Vagina (tissue), 2 donors: ENCODE data around the gene ATPAF1. TPM values are rescaled to one million over a fixed set of nuclear protein-coding genes. Genes with fewer than 3 reads are reported as not detected.

Source experiments
- DNase-seq, 2 donors: peaks; one replicate each; pipeline ENCODE4 v3.0.0-alpha.2; 2017; ENCODE audit errors: extremely low spot score in 2 of 2
- H3K27ac ChIP-seq: fragments of 200-600 bp; sonication (generic); one replicate; pipeline ENCODE4 v1.5.1; 2019
- H3K27me3 ChIP-seq: fragments of 200-600 bp; sonication (generic); one replicate; pipeline ENCODE4 v1.5.1; 2019
- H3K36me3 ChIP-seq, 2 donors: fragments of 200-600 bp; sonication (generic); one replicate each; pipeline ENCODE4 v1.5.1; 2017 to 2019
- H3K4me1 ChIP-seq: fragments of 200-600 bp; sonication (generic); one replicate; pipeline ENCODE4 v1.5.1; 2019
- H3K4me3 ChIP-seq, 2 donors: fragments of 200-600 bp; sonication (generic); 1 replicate in 1 of 2; 2 replicates in 1 of 2; pipeline ENCODE4 v1.5.1; 2016 to 2019
- H3K9me3 ChIP-seq: fragments of 200-600 bp; sonication (generic); one replicate; pipeline ENCODE4 v1.5.1; 2019
- CTCF ChIP-seq, 3 experiments: fragments of 450-650 bp in 2 of 3; fragments of 200-600 bp in 1 of 3; sonication (generic) in 1 of 3; IDR thresholded peaks; one replicate each; pipeline ENCODE4 v1.5.1; 2017 to 2019; ENCODE audit warnings: antibody characterized with exemption in 3 of 3, mild to moderate bottlenecking in 2 of 3, moderate library complexity in 2 of 3
- POLR2A ChIP-seq, 2 donors: fragments of 450-650 bp; IDR thresholded peaks; one replicate each; pipeline ENCODE4 v1.6.1; 2017; ENCODE audit warnings: antibody characterized with exemption in 2 of 2, mild to moderate bottlenecking in 2 of 2, moderate library complexity in 2 of 2
- POLR2AphosphoS5 ChIP-seq, 2 donors: sonication (generic); formaldehyde crosslinking; IDR thresholded peaks; one replicate each; pipeline ENCODE4 v1.9.0; 2017; ENCODE audit warnings: antibody characterized with exemption in 2 of 2, mild to moderate bottlenecking in 2 of 2, low read depth in 1 of 2; ENCODE audit not compliant: insufficient read depth in 1 of 2
- intact Hi-C: fragments of 100-400 bp; cut with DNase I; formaldehyde crosslinking; loops from one replicate; pipeline ENCODE4 v1.15.1; 2023
- total RNA-seq: library from RNA; depleted of rRNA; stranded (reverse); fragments of >200 nt; gene quantifications from one replicate; pipeline ENCODE4 v1.2.3, GENCODE V29; 2016

Gene ATPAF1
- total RNA-seq, 1 donor from 2014 or later: 37.1 TPM

DNA sequence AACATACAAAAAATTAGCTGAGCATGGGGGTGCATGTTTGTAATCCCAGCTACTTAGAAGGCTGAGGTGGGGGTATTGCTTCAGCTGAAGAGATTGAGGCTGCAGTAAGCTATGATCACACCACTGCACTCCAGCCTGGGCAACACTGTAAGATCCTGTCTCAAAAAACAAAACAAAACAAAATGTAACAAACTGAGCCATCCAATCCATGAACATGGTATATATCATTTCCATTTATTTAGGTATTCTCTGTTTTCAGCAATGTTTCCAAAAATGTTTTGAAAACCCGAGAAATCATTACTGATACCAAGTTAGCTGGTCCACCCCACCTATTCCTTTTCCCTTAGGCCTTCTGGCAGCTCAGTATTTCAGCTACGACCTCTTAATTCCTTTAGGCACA is 18.4 kb downstream of the ATPAF1 start:
- no peak for DNase-seq
- Histone ChIP-seq H3K9me3 (no peaks in the 10 kb centered on the region), H3K27me3 (no peaks in the 10 kb centered on the region), H3K4me1 (no peaks in the 10 kb centered on the region), H3K4me3 (no peak overlapping the region), H3K27ac (no peak overlapping the region), H3K36me3 (peaks cover 0 to 30% of the 10 kb centered on the region in 2 donors)
- intact Hi-C loops: no loop called here
- TF ChIP-seq POLR2AphosphoS5 (IDR thresholded peaks at IDR 0.05; ENCODE audit: insufficient read depth in 1 of 2, low read depth in 1 of 2) (no peak), POLR2A (IDR thresholded peaks at IDR 0.05) (no peak), CTCF (IDR thresholded peaks at IDR 0.05) (no peak)

- Histone ChIP-seq H3K27ac (no peak overlapping the region), H3K4me1 (peaks cover 11% of the 10 kb centered on the region), H3K27me3 (no peaks in the 10 kb centered on the region), H3K36me3 (peaks cover 0 to 27% of the 10 kb centered on the region in 2 donors), H3K9me3 (no peaks in the 10 kb centered on the region), H3K4me3 (no peak overlapping the region)
- DNase-seq: no peak
- no peak for TF ChIP-seq POLR2AphosphoS5 (IDR thresholded peaks at IDR 0.05; ENCODE audit: insufficient read depth in 1 of 2, low read depth in 1 of 2)
- TF ChIP-seq CTCF (IDR thresholded peaks at IDR 0.05): no peak
- TF ChIP-seq POLR2A (IDR thresholded peaks at IDR 0.05): no peak
- intact Hi-C loops: no loop called here
Observed at GRCh38 chr1:46647611-46648010, 20.6 kb downstream of the ATPAF1 start.

GRCh38 chr1:46646844-46647243 is 21.3 kb downstream of the ATPAF1 start:
- Histone ChIP-seq H3K4me3 (no peak overlapping the region), H3K36me3 (peaks cover 0 to 31% of the 10 kb centered on the region in 2 donors), H3K27me3 (no peaks in the 10 kb centered on the region), H3K9me3 (no peaks in the 10 kb centered on the region), H3K27ac (no peak overlapping the region), H3K4me1 (peaks cover 11% of the 10 kb centered on the region)
- no peak for DNase-seq
- intact Hi-C loops: no loop called here
- TF ChIP-seq POLR2A (IDR thresholded peaks at IDR 0.05) (no peak), POLR2AphosphoS5 (IDR thresholded peaks at IDR 0.05; ENCODE audit: insufficient read depth in 1 of 2, low read depth in 1 of 2) (no peak), CTCF (IDR thresholded peaks at IDR 0.05) (no peak)

DNA sequence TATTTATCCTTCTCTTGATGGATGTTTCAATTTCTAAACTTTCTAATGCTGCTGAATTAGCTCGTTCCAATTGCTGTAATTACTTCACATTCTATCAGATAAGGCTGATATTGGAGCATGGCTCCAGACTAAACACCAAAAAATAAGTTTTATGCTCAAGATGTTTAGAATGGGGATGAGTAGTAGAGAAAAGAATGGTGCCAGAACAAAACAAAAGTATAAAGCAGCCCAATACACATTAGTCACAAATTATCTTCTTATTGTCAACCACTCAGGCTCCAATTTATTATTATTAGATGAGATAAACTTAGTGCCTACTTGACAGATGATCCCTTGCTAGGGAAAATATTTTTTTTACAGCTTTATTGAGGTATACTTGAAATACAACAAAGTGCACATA is 21.8 kb downstream of the ATPAF1 start:
- TF ChIP-seq CTCF (IDR thresholded peaks at IDR 0.05) (no peak), POLR2A (IDR thresholded peaks at IDR 0.05) (no peak), POLR2AphosphoS5 (IDR thresholded peaks at IDR 0.05; ENCODE audit: insufficient read depth in 1 of 2, low read depth in 1 of 2) (no peak)
- no peak overlapping the region for H3K27ac ChIP-seq
- H3K27me3 ChIP-seq: no peaks in the 10 kb centered on the region
- H3K36me3 ChIP-seq: peaks cover 0 to 31% of the 10 kb centered on the region in 2 donors
- intact Hi-C loops: no loop called here
- H3K4me1 ChIP-seq: peaks cover 11% of the 10 kb centered on the region
- no peak for DNase-seq
- no peak overlapping the region for H3K4me3 ChIP-seq
- no peaks in the 10 kb centered on the region for H3K9me3 ChIP-seq

DNA sequence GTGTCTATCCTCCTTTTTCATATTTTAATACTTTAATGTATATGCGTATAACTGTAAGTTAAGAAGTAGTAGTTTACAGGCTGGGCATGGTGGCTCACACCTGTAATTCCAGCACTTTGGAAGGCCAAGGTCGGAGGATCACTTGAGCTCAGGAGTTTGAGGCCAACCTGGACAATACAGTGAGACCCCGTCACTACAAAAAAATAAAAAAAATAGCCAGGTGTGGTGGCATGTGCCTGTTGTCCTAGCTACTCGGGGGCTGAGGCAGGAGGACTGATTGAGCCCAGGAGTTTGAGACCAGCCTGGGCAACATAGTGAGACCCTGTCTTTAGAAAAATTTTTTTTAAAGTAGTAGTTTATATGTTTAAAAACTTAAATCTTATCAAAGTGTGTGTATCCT is 22.3 kb downstream of the ATPAF1 start:
- Histone ChIP-seq H3K9me3 (no peaks in the 10 kb centered on the region), H3K27me3 (no peaks in the 10 kb centered on the region), H3K4me3 (no peak overlapping the region), H3K36me3 (peaks cover 0 to 31% of the 10 kb centered on the region in 2 donors), H3K4me1 (peaks cover 11% of the 10 kb centered on the region), H3K27ac (no peak overlapping the region)
- no peak for TF ChIP-seq POLR2AphosphoS5 (IDR thresholded peaks at IDR 0.05; ENCODE audit: insufficient read depth in 1 of 2, low read depth in 1 of 2)
- no peak for TF ChIP-seq POLR2A (IDR thresholded peaks at IDR 0.05)
- TF ChIP-seq CTCF (IDR thresholded peaks at IDR 0.05): no peak
- DNase-seq: no peak
- intact Hi-C loops: no loop called here
